HG02981 (cell line): Measurements from ENCODE around the gene PRL.

Experiments used
- ATAC-seq: cut with Tn5 transposase; IDR thresholded peaks from one replicate; pipeline ENCODE4 v1.9.1; 2021; ENCODE audit warnings: mild to moderate bottlenecking, moderate library complexity; ENCODE audit not compliant: unreplicated experiment

Gene PRL

DNA sequence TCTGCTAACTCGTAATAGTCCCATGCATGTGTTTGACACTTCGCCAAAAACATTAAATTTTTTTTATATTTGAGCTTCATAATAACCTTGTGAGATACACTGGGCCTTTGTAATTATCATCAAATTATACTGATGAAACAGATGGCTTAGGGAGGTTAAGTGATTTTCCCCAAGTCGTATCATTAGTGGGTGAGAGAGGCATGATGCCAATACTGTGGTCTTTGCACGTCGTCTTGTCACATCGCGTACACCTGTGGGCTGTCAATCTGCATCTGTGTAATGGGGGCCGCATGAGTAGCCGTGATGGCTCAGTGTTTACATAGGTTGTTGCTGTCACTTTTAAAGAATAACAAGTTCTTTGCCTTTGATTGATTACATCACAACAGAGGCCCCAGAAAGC is 1.7 kb downstream of the PRL start:
- ATAC-seq, result no peak

DNA sequence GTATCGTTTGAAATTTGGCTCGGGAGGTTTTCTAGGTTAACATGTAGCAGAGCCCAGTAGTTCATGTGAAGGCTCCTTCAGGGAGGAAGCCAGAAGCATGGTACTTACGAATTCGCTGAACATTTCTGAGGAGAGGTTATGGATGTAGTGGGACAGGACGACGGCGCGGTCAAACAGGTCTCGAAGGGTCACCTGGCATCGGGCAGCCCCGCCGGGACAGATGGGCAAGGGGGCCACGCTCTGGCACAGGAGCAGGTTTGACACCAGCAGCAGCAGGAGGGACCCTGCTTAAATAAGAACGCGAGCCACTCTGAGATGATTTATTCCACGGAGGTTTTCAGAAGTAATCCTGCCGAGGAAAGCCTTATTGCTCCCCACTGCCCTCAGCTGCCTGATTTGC is 2.5 kb downstream of the PRL start:
- no peak for ATAC-seq

DNA sequence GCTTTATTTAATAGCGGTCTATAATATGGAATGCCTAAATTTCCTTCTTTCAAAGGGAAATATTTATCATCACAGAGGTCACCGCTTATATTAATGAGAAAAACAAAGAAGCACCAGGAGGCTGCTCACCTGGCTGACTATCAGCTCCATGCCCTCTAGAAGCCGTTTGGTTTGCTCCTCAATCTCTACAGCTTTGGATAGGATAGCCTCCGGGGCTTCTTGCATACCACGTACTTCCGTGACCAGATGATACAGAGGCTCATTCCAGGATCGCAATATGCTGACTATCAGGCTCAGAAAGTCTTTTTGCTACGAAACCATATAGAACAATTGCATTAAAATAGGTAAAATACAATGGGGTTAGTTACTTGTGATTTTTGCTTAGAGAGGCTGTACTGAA is 6.8 kb downstream of the PRL start:
- no peak for ATAC-seq

DNA sequence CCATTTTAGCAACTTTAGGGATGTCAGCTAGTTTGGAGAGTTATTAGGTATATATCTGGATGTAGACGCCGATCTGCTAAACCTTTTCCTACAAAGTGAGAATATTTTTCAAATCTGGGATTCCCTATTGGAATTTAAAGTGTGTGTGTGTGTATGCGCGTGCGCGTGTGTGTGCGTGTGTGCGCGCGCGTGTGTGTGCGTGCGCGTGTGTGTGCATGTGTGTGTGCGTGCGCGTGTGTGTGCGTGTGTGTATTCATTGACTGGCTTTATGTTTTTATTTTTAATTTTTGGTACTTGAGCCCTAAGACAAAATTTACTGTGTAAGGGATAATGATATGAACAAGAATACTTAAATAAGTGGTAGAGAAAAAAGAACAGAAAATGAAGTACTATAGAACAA is 8.1 kb downstream of the PRL start:
- no peak for ATAC-seq

DNA sequence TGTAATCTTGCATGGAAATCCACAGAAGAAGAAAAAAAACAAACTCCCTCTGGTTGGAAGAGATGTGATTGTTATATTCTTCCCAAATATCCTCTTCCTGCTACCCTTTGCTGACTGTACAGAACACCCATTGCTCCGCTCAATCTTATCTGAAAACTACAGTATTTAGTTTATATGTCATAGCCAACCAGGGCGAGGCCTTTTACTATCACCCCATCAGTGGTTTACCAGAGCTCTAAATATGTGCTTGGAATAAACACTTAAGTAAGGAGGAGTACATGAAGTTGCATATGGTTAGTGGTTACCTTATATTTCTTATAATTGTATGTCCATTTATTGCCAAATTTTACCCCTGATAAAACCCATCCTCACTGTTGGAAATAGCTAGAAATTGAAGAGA is 12.2 kb downstream of the PRL start:
- ATAC-seq, result no peak

DNA sequence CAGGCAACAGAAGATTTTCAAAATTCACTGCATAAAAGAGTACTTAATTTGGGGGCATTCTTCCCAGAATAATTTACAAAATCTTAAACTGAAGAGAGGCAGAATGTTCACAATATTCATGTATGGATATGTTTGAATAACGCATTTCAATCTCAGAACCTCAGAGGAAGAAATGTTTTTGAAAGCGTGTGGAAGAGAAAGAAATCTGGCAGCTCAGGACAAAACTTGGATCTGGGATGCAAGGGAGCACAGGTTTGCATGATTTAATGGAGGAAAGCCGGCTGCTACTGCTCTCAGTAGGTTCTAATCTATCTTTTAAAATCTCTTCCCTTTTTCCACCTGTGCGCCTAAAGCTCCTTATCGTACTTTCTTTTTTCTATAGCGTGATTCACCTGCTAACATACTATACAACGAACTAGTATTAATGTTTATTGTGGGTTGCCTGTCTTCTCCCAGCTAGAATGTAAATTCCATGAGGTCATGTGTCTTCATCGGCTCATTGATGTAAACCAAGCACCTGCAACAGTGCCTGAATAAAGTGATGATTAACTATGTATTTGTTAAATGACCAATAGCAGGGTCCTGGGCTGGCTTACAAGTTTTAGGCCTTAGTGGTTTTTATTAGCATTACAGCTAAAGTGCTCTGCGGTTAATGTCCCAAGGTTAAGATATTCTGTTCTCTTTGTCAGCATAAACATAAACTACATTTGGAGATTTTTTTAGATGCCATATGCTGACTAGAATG is 15.3 kb downstream of the PRL start:
- no peak for ATAC-seq

DNA sequence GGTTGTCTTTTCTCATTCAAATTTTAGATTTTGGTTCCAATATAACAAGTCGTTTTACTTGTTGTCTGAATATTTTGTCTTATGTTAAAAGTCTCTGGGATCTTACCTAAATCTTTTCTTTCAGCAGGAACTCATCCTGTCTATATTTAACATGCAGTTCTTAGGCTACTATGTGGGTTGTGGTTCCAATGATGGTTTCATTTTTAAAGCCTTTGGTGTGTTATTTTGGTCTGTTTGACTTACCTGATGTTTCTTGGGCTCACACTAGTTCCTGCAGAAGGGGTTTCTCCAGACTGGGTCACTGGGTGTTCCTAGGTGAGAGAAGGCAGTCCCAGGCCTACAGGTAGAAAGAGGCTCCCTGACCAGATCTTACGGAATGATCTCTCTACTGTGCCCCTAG is 17.4 kb downstream of the PRL start:
- ATAC-seq, result no peak

DNA sequence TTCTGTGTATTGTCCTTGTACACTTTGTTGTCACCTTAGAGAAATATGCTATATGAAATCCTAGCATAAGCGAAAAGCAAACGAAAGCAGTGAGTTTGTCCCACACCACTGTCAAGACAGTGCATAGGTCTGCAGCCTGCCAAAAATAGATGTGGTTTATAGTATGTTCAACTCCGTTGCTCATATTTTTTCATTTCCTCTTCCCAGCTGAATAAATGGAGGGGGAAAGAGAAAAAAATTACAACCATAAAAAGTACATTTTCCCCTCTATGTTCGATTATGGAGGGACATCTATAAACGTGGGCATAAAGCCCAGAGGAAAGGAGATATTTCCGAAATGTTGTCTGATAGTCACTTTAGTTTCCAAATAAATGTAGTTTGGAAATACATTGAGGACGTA is 25.8 kb downstream of the PRL start:
- ATAC-seq, result peak; percentile 78

DNA sequence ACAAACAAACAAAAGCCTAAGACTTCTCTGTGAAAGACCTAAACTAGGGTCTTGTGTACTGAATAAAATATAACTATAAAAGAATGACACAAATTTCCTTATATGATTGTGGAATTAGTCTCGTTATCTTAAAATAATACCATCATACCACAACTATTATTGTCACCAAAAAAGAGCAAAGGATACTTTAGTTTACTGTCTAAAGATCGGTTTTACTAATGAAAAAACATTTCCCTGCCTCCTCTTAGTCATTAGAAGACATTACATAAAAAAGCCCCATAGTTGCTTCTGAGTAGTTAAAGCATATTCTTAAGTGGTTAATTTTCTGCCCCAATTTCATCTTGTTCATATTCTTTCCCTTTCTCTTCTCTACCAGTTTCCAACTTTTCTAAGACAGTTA is 33.1 kb downstream of the PRL start:
- no peak for ATAC-seq

DNA sequence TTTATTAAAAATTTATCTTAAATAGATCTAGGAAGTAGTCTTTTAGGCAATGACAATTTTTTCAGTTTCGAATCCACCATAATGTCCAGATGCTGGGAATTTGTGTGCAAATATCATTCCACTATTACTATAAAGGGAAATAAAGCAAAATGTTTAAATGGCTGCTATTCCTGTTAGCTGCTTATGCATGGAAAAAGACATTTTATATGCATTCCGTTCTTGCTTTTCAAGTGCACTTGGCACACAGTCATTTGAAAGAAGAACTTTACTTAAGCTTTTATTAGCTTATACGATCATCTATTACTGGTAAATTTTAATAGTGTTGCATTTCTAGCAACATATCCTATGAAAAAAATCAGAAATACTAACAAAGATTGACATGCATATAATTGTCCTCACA is 42.0 kb downstream of the PRL start:
- ATAC-seq, result no peak

DNA sequence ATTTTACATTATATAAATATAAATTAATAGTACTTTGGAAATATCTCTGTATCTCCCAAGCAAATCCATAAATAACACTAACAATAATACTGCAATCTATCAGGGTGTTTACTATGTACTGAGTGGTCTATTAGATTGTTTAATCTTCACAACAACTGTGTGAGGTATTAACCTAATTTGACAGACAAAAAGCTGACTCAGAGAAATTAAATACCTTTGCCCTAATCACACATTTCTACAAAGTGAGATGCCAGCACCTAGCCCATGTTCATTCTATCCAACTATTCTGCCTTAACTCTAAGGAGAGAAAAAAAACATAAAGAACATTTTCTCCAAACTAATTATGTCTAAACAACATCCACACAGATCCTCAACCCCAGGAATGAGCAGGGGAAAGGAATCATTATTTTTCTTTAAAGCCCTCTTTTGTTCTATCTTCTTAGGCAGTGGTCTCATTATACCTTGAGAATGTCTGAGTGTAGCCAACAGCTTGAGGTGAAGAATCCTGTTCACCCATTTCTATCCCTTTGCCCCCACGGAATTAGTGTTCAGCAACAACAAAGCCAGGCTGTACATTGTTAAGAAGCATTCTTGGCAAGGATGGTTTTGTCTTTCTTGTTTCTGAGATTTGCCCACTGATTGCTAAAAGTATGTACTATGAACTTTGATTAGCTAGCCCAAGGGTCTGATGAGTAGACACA is 42.7 kb downstream of the PRL start:
- ATAC-seq, result no peak

DNA sequence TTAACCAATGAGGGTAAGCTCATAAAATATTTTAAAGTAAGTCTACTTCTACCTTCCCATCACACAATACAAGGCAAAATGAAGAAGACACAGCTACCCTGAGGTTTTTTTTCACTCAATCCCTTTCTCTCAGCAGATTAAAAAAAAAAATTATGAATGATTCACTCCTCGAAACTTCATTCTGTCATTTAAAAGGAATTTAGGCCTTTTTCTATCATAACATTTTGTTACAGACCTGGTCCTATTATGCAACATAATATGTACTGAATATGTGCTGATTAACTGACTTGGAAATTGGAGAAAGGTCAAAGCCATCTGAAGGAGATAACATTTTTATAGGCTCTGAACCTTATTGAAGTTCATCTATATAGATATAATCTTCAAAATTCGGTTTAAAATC is 45.5 kb downstream of the PRL start:
- no peak for ATAC-seq

DNA sequence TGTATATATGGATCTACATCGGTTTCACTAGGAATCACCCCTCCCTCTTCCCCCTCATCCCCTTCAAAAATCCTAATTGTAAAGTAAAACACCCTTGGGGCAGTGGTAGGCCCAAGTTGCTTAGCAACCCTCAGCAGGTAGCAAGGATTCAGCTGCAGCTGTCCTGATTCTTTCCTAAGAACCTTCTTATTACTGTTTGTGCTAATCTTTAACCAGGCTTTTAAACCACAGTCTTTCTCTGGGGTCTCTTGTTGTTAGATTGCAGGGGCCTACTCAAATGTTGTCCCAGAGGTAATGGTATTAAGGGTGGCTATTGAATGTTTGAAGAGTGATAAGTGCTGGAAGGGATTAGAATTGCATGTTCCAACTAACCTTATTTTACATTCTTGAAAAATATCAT is 46.4 kb downstream of the PRL start:
- no peak for ATAC-seq

DNA sequence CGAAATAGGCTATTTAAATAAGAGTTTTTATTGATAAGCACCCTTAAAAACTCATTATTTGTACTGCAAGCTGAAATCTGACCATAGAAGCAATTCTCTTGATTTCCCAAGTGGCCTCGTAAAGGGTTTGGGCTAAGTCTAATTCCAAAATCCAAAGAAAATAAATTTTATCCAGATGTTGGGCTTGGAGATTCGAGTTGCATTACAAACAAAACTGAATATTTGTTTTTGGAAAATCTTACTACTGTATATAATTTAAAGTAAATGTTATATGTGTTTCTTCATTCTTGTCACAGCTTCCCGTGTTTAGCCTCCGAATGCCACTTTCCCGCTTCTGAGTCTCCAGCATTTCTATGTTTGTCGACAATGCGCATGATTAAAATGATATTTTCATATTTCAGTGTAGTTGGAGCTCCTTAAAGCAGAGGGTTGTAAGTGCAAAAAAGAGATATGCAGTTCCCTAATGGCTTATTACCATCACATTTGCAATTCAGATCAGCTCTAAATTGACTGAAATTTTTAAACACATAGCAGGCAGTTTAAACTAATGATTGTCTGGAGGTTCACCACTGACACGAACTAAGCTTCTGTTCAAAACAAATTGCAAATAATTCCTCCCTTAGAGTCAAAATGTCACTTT is 47.0 kb downstream of the PRL start:
- no peak for ATAC-seq

DNA sequence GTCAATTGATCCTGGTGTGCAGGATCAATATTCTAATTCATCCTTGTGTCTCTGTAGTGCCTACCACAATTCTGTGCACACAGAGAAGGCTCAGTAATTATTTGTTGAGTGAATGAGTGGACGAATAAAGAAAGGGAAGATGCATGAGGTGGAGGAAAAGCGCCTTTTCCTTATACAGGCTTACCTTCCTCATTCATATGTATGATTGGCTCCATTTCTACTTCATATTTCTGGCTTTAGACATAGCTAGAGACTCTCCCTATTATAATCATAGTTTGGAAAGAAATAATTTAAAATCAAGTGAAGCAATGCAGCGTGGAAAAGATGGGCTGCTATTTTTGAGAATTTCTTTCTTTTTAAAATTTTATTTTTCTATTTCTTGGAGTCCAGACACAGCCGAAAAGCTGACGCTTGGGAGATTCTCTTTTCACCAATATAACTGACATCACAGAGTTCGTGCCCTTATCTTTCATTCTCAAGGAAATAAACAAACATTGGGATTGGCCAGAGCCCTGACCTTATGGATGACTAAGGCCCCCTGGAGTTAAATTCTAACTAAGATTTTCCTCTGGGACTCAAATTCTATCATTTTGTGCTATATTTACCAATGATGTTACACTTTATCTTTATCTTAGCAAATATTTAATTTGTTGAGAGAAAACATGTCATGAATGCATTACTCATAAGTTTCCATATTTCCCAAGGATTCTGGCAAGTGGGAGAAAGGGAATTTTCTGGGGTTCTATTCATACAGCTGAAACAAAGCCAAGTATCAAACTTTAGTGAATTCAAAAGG is 48.1 kb downstream of the PRL start:
- ATAC-seq, result no peak

DNA sequence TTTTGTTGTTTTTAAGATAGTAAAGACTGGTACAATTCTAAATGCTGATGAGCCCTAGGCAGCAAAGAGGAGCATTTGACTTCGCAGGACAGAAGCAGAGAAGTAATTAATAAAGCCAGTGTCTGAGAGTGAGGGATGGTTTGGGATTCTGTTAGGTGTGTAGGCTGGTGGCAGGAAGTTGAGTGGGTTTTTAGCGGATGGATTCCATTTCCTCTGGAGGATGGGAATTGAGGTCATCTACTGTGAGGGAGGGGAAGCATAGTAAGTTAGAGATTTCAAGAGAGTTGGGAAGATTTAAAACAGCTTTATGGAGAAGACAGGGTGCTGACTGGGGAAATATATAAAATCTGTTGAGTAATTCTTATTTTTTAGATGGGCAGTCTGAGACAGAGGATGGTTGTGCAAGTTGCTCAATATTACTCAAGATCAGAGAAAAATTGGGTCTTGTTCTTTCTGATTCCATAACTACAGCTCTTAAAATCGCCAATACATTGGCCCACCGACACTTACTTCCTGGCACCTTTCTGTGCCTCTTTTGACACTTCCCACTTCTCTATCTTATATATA is 48.8 kb downstream of the PRL start:
- ATAC-seq, result no peak

DNA sequence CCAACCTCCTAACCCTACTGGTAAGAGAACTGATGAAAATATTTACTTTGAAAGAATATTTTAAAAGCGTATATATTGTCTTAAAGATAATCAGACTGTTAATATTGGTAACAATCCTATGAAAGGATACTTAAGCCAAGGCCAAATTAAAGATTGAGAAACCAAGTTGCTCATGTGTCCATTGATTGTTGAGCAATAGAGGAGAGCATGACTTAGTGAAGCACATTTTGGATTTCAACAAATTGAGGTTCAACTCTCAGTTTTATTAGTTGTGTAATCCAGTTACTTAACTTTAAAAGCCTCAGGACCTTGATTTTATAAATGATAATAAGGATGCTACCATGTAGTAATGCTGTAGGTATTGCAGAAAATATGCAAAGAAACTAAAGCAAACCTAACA is 56.8 kb downstream of the PRL start:
- ATAC-seq, result no peak

DNA sequence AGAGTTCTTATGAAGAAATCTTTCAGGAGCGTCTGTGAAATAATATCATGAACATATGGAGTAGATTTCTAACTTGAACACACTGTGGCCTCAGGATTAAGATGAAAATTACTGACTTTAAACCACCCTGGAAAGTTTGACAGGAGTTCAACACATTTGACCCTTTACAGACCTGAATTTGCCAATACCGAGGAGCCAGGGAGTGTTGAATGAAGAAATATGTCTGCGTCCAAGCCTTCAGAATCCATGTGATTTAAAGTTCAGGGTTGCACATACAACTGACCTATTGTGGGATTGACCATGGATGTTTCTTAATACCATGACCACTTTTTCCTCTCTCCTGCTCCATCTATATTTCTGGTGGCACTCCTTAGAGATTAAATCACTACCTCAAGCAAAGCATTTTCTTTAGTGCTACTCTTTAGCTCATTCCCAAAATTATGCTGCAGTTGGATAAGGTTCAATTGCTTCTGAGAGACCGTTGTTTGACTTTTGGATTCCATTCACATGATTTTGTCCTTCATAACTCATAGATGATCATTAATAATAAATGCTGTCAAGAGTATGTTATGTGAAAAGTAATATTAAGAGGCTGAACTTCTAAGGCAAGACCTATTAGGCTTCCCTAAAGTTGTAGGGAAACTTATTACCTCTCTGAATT is 57.4 kb downstream of the PRL start:
- ATAC-seq, result no peak

DNA sequence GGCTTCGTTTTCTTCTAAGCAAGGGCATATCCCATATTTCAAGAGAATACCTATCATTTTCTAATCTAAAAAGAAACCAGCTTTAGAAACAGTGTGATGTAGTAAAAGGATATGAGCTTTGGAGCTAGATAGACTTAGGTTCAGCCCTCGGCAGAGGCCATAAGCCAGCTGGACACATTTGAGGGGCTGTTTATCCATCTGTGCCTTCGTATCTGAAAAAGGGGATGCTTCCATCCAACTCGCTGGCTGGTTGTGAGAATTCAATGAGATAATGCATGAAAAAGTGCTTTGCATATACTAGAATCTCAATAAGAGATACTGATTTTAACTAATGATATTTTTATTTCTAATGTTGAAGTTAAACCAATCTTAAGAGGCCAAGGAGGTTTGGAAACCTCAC is 58.0 kb downstream of the PRL start:
- no peak for ATAC-seq

DNA sequence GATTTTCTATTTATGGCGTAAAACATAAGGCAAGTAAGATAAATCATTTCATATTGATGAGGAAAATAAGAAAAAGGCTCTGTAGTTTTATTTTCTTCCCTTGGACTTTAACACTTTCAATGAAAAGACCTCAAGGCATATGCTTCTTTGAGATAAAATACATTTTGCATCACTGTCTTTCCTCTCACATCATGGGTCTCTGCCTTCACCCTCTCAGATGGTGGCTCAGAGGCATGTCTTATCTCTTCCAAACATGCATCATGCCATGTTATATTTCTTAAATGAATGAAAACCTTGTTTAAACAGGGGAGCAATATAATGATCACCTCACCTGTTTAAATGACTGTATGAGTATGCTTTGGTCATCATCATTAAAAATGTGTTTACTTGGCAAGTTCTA is 59.3 kb downstream of the PRL start:
- no peak for ATAC-seq
